ENCODE results near the gene GNB1L.
A peak's percentile ranks its signal among the peaks of the same experiment; 100 is the strongest.

Gene GNB1L

DNA sequence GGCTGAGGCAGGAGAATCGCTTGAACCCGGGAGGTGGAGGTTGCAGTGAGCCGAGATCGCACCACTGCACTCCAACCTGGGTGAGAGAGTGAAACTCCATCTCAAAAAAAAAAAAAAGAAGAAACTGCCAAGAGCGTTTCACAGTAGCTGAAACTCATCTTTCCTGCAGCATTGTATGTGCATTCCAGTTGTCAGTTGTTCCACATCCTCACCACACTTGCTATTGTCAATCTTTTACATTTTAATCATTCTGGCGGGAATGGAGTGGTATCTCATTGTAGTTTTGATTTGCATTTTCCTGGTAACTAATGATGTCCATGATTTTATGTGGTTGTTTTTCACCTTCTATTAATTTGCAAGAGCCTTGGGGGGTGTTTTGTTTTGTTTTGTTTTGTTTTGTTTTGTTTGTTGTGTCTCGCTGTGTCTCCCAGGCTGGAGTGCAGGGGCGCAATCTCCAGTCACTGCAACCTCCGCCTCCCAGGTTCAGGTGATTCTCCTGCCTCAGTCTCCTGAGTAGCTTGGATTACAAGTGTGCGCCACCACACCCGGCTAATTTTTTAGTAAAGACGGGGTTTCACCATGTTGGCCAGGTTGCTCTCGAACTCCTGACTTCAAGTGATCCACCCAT is 8.1 kb upstream of the GNB1L start:
- H3K27ac ChIP-seq (ENCODE audit: insufficient read depth, low read length, poor library complexity, severe bottlenecking) = no peak overlapping the region
- no peak for DNase-seq
- no peaks in the 10 kb centered on the region for H3K36me3 ChIP-seq (ENCODE audit: control insufficient read depth, insufficient read depth, low read length)
- H3K27me3 ChIP-seq (replicated peaks; ENCODE audit: control insufficient read depth, insufficient read depth, low read length, poor library complexity, severe bottlenecking) = no peaks in the 10 kb centered on the region
- no peaks in the 10 kb centered on the region for H3K9me3 ChIP-seq (ENCODE audit: control insufficient read depth, low read length)
- H3K4me3 ChIP-seq (ENCODE audit: insufficient read depth, low read depth, low read length, poor library complexity, severe bottlenecking) = no peak overlapping the region
- no peaks in the 10 kb centered on the region for H3K4me1 ChIP-seq (ENCODE audit: control insufficient read depth, insufficient read depth, low read length, poor library complexity, severe bottlenecking)

- no peaks in the 10 kb centered on the region for H3K9me3 ChIP-seq (ENCODE audit: control insufficient read depth, low read length)
Observed at GRCh38 chr22:19859861-19860510, 5.3 kb upstream of the GNB1L start.

GRCh38 chr22:19857382-19857781 is 2.7 kb upstream of the GNB1L start:
- Histone ChIP-seq H3K9me3 (ENCODE audit: control insufficient read depth, low read length) (no peaks in the 10 kb centered on the region), H3K36me3 (ENCODE audit: control insufficient read depth, insufficient read depth, low read length) (no peaks in the 10 kb centered on the region), H3K4me1 (ENCODE audit: control insufficient read depth, insufficient read depth, low read length, poor library complexity, severe bottlenecking) (peaks cover 24% of the 10 kb centered on the region), H3K27ac (ENCODE audit: insufficient read depth, low read length, poor library complexity, severe bottlenecking) (no peak overlapping the region), H3K27me3 (replicated peaks; ENCODE audit: control insufficient read depth, insufficient read depth, low read length, poor library complexity, severe bottlenecking) (no peaks in the 10 kb centered on the region), H3K4me3 (ENCODE audit: insufficient read depth, low read depth, low read length, poor library complexity, severe bottlenecking) (no peak overlapping the region)
- DNase-seq = no peak

More at GRCh38 chr22:19859861-19860510, 5.3 kb upstream of the GNB1L start:
- no peak overlapping the region for H3K4me3 ChIP-seq (ENCODE audit: insufficient read depth, low read depth, low read length, poor library complexity, severe bottlenecking)
- no peaks in the 10 kb centered on the region for H3K27me3 ChIP-seq (replicated peaks; ENCODE audit: control insufficient read depth, insufficient read depth, low read length, poor library complexity, severe bottlenecking)
- H3K36me3 ChIP-seq (ENCODE audit: control insufficient read depth, insufficient read depth, low read length) = no peaks in the 10 kb centered on the region
- no peak overlapping the region for H3K27ac ChIP-seq (ENCODE audit: insufficient read depth, low read length, poor library complexity, severe bottlenecking)
- no peak for DNase-seq
- H3K4me1 ChIP-seq (ENCODE audit: control insufficient read depth, insufficient read depth, low read length, poor library complexity, severe bottlenecking) = peaks cover 10% of the 10 kb centered on the region

DNA sequence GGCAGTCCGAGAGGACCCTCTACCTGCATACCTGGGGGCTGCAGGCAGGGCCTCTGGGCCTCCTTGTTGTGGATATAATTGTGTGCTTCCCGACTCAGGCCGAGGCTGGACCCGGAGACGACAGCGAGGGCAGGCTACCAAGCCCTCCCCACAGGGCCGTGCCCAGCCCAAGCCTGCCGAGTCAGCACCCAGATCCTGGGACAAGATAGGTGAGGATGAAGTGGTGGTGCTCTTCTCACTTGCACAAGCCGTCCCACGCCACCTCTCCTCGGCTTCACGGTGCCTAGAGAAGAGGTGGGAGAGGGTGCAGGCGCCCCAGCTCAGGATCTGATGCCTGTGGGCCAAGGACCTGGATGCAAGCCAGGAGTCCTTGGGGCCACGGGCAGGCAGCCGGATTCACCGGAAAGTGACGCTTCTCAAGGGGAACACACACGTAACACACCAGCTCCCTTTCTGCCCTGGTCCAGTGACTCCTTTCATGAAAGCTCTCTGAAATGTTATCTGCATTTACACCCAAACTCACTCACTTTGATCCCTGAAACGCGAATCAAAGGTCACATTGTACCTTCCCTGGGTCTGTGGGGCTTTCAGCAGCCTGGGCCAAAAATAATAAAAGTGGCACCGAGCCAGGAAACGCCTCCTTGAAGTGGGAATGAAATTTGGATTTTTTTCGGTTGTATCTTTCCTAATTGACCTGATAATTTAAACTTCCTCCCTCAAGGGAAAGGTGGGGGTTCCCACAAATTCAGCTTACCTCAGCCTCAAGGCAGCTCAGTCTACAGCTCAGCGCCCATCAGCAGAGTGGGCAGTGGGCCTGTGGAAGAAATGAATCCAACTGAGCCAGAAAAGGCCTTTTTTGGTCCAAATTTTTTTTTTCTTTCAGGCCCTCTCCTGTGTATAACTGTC is 1.1 kb upstream of the GNB1L start:
- Histone ChIP-seq H3K27me3 (replicated peaks; ENCODE audit: control insufficient read depth, insufficient read depth, low read length, poor library complexity, severe bottlenecking) (no peaks in the 10 kb centered on the region), H3K4me1 (ENCODE audit: control insufficient read depth, insufficient read depth, low read length, poor library complexity, severe bottlenecking) (peaks cover 24% of the 10 kb centered on the region), H3K27ac (ENCODE audit: insufficient read depth, low read length, poor library complexity, severe bottlenecking) (peak overlapping the region; percentile 92), H3K9me3 (ENCODE audit: control insufficient read depth, low read length) (no peaks in the 10 kb centered on the region), H3K4me3 (ENCODE audit: insufficient read depth, low read depth, low read length, poor library complexity, severe bottlenecking) (peak overlapping the region; percentile 95), H3K36me3 (ENCODE audit: control insufficient read depth, insufficient read depth, low read length) (peaks cover 7% of the 10 kb centered on the region)
- peak; percentile 20 to 40 (median 36) for DNase-seq

DNA sequence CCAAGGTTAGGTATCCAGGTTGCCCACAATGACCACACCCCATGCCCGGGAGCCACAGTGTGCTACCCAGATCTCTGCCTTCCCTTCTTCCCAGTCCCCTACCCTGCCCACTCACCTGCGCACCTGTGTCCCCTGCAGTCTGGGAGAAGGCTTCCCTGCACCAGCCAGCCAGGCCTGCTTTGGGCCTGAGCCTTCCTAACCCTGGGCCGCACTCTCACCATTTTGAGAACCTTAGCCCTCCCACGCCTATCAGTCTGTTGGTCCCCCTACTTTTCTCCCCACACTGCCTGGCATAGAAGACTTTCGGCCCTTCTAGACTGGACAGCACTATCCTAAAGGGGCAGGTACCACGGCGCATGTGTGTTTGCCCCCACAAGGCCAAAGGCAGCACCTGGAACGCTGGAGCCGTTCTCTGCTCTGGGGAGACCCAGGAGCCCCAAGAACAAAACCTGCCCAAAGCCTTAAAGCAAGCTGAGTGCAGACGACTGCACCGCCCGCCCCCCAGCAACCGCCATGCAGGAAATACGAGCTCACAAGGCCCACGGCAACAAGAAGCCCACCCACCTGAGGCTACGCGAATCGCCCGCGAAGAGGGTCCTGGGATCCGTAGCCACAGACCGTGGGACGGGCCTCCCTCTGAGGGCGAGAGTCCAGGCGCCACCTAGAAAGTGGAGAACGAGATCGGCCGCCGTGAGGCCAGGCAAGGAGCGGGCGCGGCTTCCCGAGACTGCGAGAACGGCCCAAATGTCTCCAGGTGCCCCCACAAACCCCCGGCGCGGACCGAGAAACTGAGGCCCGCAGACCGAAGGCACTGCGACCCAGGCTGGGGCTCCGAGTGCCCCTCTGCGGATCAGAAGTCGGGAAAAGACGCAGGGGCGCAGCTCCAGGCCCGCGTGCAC is 546 bp downstream of the GNB1L start:
- peaks cover 24% of the 10 kb centered on the region for H3K4me1 ChIP-seq (ENCODE audit: control insufficient read depth, insufficient read depth, low read length, poor library complexity, severe bottlenecking)
- H3K27ac ChIP-seq (ENCODE audit: insufficient read depth, low read length, poor library complexity, severe bottlenecking) = peak overlapping the region; percentile 92
- no peaks in the 10 kb centered on the region for H3K27me3 ChIP-seq (replicated peaks; ENCODE audit: control insufficient read depth, insufficient read depth, low read length, poor library complexity, severe bottlenecking)
- H3K36me3 ChIP-seq (ENCODE audit: control insufficient read depth, insufficient read depth, low read length) = peaks cover 11% of the 10 kb centered on the region
- H3K9me3 ChIP-seq (ENCODE audit: control insufficient read depth, low read length) = no peaks in the 10 kb centered on the region
- H3K4me3 ChIP-seq (ENCODE audit: insufficient read depth, low read depth, low read length, poor library complexity, severe bottlenecking) = peak overlapping the region; percentile 95
- DNase-seq = no peak

GRCh38 chr22:19853058-19853878 is 1.4 kb downstream of the GNB1L start:
- peaks cover 11% of the 10 kb centered on the region for H3K36me3 ChIP-seq (ENCODE audit: control insufficient read depth, insufficient read depth, low read length)
- no peaks in the 10 kb centered on the region for H3K27me3 ChIP-seq (replicated peaks; ENCODE audit: control insufficient read depth, insufficient read depth, low read length, poor library complexity, severe bottlenecking)
- H3K27ac ChIP-seq (ENCODE audit: insufficient read depth, low read length, poor library complexity, severe bottlenecking) = peak overlapping the region; percentile 26
- peak overlapping the region; percentile 95 for H3K4me3 ChIP-seq (ENCODE audit: insufficient read depth, low read depth, low read length, poor library complexity, severe bottlenecking)
- peaks cover 24% of the 10 kb centered on the region for H3K4me1 ChIP-seq (ENCODE audit: control insufficient read depth, insufficient read depth, low read length, poor library complexity, severe bottlenecking)
- H3K9me3 ChIP-seq (ENCODE audit: control insufficient read depth, low read length) = no peaks in the 10 kb centered on the region
- DNase-seq = no peak

DNA sequence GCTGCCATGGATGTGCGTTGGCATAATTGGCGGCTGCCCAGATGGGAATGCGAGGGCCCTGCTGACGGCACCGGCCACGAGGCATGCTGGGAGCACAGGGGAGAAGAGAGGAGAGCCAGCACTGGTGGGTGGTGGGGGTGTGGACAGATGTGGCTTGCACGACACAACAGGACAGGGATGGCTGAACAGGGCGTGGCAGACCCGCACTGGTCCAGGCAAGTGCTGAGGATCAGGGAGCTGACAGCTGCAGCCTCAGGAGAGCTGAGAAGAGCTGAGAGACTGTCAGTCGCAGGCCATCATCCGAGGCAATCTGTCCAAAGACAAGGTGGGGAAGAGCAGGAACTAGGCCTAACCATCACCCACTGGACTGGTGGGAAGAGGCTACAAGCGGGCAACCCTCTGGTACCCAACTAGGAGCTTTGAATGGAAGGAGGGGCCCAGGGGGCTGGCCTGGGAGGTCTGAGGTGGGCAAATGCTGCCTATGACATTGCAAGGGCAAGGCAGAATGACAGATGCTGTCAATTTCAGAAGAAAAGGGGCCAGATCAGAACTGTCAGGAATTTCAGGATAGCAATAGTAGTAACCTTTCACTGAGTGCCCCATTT is 2.4 kb downstream of the GNB1L start:
- H3K9me3 ChIP-seq (ENCODE audit: control insufficient read depth, low read length) = no peaks in the 10 kb centered on the region
- DNase-seq = no peak
- no peak overlapping the region for H3K27ac ChIP-seq (ENCODE audit: insufficient read depth, low read length, poor library complexity, severe bottlenecking)
- H3K4me3 ChIP-seq (ENCODE audit: insufficient read depth, low read depth, low read length, poor library complexity, severe bottlenecking) = no peak overlapping the region
- H3K4me1 ChIP-seq (ENCODE audit: control insufficient read depth, insufficient read depth, low read length, poor library complexity, severe bottlenecking) = peaks cover 24% of the 10 kb centered on the region
- no peaks in the 10 kb centered on the region for H3K27me3 ChIP-seq (replicated peaks; ENCODE audit: control insufficient read depth, insufficient read depth, low read length, poor library complexity, severe bottlenecking)
- peaks cover 11% of the 10 kb centered on the region for H3K36me3 ChIP-seq (ENCODE audit: control insufficient read depth, insufficient read depth, low read length)

DNA sequence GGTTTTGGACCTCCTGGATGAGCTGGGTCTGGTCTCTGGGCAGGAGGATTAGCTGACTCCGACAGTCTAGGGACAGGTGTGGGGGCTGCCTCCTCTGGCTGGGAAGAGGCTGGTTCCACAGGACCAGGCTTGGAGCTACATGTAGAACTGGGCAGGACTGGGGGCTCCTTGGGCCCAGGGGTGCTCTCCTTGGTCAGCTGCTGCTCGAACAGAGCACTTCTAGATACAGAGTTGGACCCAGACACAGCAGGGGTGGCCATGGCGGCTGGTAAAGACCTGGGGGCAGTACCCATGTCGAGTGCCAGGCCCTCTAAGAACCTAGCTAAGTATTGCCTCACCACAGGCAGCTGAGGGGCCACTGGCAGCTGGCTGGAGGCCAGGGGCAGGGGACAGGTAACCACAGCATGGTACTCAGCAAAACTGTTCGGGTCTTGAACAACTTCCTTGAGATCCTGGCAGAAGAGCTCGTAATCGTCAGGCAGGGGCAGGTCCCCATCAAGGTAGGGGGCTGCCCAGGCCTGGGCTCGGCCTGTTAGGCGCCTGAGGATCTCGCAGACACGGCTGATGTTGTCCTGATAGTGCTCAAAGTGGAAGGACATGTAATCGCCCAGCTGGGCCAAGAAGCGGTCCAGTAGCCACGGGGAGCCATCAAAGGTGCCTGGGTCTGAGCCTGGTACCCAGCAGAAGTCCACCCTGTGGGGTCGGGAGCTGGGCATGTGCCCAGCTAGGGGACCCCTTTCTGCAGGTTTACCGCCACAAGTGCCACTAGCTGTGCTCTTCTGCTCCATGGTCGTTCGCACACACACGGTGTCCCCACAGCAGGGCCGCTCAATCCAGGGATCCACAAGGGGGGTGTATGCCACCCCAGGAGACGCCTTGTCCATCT is 3.1 kb downstream of the GNB1L start:
- Histone ChIP-seq H3K27me3 (replicated peaks; ENCODE audit: control insufficient read depth, insufficient read depth, low read length, poor library complexity, severe bottlenecking) (no peaks in the 10 kb centered on the region), H3K27ac (ENCODE audit: insufficient read depth, low read length, poor library complexity, severe bottlenecking) (no peak overlapping the region), H3K36me3 (ENCODE audit: control insufficient read depth, insufficient read depth, low read length) (peaks cover 11% of the 10 kb centered on the region), H3K4me3 (ENCODE audit: insufficient read depth, low read depth, low read length, poor library complexity, severe bottlenecking) (no peak overlapping the region), H3K4me1 (ENCODE audit: control insufficient read depth, insufficient read depth, low read length, poor library complexity, severe bottlenecking) (peaks cover 24% of the 10 kb centered on the region), H3K9me3 (ENCODE audit: control insufficient read depth, low read length) (no peaks in the 10 kb centered on the region)
- no peak for DNase-seq

All from effector memory CD4-positive, alpha-beta T cell (primary cell).